GM12801 (cell line): ENCODE measurements around the gene KCNH8.

Experiments used
- CTCF ChIP-seq: IDR thresholded peaks from one replicate; pipeline ENCODE4 v1.5.1; 2011; ENCODE audit warnings: control low read depth; ENCODE audit not compliant: insufficient read length; ENCODE audit errors: extremely low read depth

KCNH8 gene

GRCh38 chr3:19342389-19342788 is 194.1 kb downstream of the KCNH8 start:
- TF ChIP-seq CTCF, result no peak

- no peak for TF ChIP-seq CTCF
These were observed 198.4 kb downstream of the KCNH8 start for GRCh38 chr3:19346759-19347158.

- no peak for TF ChIP-seq CTCF
These were observed 199.4 kb downstream of the KCNH8 start for GRCh38 chr3:19347671-19348070.

- TF ChIP-seq CTCF, result no peak
These were observed 200.2 kb downstream of the KCNH8 start for GRCh38 chr3:19348500-19348899.

- no peak for TF ChIP-seq CTCF
These were observed 200.7 kb downstream of the KCNH8 start for GRCh38 chr3:19348941-19349564.

- no peak for TF ChIP-seq CTCF
These were observed 209.6 kb downstream of the KCNH8 start for GRCh38 chr3:19357947-19358346.

GRCh38 chr3:19363071-19363470 is 214.8 kb downstream of the KCNH8 start:
- no peak for TF ChIP-seq CTCF

GRCh38 chr3:19364148-19364547 is 215.8 kb downstream of the KCNH8 start:
- no peak for TF ChIP-seq CTCF
